Measurements from ENCODE around the gene COPRS.
"Not testable (repeated sequence)": the region's sequence is repeated elsewhere in the genome, so short reads cannot be mapped to it uniquely, and the experiment has no call there.

The COPRS gene

GRCh38 chr17:31843070-31843745 is 15.8 kb downstream of the COPRS start:
- peak; percentile 69 for DNase-seq

- peak; percentile 77 for DNase-seq
Measured at GRCh38 chr17:31842195-31843069, 16.6 kb downstream of the COPRS start.

DNA sequence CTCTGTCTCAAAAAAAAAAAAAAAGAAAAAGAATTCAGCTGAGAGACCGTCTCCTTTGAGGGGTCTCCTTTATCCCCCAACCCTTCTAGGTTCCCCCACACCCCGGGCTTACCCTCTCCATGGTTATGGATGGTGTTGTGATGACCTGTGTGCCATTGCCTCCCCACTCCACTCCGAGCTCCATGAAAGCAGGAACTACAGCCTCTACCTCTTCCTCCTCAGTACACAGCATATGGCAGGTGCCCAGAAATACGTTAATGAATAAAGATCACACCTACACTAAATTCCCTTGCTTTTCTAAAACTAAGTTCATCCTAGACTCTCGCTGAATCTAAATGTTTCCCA is 17.2 kb downstream of the COPRS start:
- DNase-seq = no peak

DNA sequence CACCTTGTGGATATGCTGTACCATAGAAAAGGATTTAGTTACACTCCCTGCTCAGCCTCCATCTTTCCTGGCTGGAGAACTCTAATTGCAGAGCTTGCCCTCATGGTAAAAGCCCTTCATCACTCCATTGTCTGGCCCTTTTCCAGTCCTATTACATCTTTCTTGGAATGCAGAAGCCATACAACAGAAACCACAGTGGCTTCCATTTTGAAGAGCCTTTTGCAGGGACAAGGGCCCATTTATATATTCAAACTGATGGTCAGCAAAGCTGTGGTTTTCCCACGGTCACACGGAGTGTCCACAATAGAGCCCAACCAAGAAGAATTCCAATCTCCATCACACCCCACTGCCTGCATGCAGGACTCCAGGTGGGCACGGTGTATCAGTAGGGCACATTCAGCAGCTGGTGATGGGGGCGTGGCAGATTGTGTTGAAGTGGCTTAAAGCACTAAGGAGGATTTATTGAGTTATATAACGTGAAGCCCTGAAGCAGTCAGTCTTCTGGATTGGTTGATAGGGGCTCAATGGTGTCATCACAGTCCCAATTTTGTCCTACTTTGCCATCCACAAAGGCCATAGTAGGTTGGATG is 20.3 kb downstream of the COPRS start:
- peak; percentile 84 for DNase-seq

DNA sequence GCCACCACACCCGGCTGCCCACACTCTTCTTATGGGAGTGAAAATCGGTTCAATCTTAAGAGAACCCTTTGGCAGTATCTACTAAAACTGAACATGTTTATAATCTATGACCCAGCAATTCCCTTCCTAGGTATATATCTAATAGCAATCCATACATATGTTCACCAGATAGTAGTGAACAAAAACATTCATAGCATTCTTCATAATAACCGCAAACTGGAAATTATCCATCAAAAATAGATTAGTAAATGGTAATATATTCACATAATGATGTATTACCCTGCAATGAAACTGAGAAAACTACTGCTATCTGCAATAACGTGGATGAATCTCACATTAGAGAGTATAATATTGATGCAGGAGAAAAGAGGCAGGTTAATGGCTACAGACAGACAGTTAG is 23.1 kb downstream of the COPRS start:
- DNase-seq = peak; percentile 88

DNA sequence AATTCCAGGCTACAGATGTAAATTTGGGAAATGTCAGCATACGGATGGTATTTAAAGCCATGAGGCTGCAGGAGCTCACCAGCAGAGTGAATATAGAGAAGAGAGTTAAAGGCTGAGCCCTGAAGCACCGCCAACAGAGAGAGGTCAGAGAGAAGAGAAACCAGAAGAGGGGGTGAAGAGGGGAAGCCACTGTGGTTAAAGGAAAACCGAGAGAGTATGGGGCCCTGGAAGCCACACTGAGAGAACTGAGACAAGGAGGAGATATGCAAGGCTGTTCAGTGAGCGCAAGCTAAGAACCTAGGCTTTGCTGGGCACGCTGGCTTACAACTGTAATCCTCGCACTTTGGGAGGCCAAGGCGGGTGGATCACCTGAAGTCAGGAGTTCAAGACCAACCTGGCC is 24.6 kb downstream of the COPRS start:
- peak; percentile 40 for DNase-seq

DNA sequence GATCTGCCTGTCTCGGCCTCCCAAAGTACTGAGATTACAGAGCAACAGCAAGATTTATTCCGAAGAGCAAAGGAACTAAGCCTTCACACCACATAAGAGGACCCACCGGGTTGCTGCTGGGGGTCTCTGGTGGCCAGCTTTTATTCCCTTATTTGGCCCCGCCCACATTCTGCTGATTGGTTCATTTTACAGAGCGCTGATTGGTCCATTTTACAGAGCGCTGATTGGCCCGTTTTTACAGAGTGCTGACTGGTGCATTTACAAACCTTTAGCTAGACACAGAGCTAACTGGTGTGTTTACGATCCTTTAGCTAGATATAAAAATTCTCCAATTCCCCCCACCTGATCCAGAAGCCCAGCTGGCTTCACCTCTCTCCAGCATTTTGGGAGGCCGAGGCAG is 26.3 kb downstream of the COPRS start:
- DNase-seq = no peak

DNA sequence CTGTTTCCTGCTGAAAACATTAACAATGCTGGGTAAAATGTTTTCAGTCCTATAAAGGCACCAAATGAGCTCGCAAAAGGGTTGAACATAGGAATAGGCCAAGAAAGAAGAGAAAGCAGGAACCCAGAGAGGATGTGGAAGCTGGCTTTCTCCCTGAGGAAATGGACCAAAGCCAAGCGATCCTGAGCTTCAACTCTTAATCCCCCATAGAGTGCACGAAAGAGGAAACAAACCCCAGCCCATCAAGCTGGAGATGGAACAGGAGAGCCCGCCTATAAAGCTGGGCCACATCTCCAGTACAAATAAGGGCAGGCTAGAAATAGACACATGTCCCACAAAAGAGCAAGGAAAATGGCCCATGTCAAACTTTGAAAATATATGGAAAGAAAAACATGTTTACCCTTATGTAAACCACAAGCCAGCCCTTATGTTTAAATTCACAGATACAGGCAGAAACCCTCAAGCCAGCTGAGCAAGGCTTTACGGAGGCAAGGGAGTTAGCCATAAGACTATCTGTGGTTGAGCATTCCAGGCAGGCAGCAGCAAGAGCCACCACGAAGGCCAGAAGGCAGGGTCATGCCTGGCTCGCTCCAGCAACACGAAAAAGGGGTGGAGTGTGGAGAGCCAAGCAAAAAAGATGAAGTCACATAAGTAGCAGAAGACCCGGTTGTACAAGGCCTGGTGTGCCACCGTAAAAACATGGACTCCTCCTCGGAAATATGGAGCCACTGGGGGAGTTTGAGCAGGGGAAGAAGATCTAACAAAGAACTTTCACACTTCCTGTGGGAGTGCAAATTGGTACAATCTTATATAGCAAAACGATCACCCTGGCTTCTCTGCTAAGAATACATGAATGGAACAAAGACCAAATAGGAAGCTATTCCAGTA is 27.8 kb downstream of the COPRS start:
- peak; percentile 58 for DNase-seq

GRCh38 chr17:31829649-31830048 is 29.4 kb downstream of the COPRS start:
- DNase-seq = no peak

DNA sequence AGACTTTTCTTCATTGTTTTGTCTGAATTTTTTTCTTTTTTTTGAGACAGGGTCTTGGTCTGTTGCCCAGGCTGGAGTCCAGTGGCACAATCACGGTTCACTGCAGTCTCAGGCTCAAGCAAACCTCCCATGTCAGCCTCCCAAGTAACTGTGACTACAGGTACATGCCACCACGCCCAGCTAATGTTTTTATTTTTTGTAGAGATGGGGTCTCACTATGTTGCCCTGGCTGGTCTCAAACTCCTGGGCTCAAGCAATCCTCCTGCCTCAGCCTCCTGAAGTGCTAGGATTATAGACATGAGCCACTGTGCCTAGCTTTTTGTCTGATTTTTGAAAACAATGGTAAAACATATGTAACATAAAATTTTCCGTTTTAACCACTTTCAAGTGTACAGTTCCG is 30.1 kb downstream of the COPRS start:
- DNase-seq = not testable (repeated sequence)

GRCh38 chr17:31825961-31826691 is 32.9 kb downstream of the COPRS start:
- peak; percentile 25 for DNase-seq

DNA sequence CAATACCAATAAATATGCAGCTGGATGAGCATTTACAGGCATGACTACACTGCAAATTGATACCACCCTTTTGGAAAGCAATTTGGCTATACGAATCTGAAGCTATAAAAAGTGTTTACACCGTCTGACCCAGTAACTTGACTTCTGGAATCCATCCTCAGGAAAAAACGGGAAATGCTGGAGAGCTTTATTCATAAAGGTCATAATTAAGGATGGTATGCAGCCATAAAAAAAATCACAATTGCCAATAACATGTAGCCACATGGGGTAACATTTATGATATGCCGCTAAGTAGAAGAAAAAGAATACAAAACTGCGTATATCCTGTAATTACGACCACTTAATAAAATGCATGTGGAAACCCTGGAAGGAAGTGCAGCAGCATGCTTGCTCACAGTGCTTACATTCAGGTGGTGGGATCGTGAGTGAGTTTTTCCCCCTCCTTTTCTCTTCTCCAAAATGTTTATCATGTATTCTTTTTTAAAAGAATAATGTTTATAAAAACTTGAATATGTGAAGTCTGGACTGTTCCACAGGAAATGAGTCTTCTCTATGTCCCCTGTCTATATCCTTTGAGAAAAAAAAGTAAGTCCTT is 34.2 kb downstream of the COPRS start:
- peak; percentile 66 for DNase-seq

DNA sequence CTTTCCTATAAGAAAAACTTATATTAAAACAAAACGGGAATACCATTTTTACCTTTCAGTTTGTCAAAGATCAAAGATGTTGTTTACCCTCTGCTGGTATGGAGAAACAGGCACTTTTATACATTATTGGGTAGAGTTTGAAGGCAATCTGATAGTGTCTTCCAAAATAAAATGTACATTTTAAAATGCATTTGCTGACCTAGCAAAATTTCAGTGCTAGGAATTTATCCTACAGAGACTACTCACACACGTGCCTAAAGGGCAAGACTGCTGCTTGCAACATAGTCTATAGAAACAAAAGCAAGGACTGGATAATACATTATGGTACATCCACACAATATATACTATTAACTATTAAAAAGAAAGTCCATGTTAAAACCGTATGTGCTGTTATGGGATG is 36.0 kb downstream of the COPRS start:
- DNase-seq = no peak

DNA sequence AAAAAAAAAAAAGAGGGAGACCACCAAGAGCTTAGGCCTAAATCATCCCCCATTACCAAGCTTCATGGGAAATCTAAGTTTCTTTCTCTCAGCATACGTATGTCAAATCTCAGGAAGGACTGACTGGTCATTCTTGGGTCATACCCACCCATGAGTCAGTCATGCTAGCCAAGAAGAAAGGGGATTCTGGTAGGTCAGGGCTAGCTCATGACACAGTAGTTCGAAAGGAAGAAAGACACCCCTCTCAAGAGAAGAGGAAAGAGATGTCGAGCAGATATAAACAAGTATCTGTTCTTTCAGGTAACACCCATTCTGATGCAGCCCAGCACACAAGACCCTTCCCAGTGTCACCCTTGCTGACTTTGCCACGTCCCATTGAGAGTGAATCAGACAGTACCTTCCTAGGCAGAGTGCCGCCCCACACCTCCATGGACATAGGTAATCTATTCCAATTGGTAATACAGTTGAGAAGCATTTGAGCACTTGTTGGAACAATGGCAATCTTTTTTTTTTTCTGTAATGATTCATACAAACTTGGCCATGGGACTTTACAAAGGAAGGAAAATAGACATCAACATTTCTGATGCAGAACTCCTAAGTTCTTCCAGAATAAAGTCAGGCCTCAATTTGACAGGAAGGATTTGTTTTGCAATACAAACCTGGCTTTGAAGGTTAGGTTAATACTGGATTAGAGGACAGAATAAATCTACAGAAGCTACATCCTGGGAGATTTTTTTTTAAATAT is 38.2 kb downstream of the COPRS start:
- DNase-seq = no peak

DNA sequence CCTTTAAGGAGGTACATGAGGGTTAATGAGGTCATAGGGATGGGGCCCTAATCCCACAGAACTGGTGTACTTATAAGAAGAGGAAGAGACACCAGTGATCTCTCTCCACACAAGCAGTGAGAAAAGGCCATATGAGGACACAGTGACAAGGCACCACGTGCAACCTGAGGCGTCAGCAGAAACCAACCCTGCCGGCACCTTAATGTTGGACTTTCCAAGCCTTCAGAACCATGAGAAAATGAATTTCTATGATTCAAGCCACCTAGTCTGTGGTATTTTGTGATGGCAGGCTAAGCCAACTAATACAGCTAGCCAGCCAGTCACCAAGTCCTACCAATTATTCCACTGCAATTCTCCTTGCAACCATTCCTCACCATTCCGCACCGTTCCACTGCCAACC is 39.5 kb downstream of the COPRS start:
- no peak for DNase-seq

- DNase-seq = not testable (repeated sequence)
Measured at GRCh38 chr17:31818863-31819262, 40.2 kb downstream of the COPRS start.

DNA sequence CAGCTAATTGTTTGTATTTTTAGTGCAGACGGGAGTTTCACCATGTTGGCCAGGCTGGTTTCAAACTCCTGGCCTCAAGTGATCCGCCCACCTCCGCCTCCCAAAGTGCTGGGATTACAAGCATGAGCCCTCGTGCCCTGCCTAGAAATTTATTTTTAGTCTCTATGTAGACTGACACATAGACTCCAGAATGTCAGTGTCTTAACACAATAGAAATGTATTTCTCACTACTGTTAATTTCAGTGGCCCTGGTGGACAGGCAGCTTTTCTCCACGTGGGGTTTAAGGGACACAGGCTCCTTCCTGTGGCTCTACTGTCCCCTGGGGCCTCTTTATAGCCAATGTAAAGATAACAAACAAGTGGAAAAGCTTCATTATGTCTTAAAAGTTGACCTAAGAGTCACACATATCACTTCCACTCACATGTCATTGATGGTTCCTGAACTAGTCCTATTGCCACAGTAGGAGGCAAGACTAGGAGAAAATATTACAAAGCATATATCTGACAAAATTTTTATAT is 43.8 kb downstream of the COPRS start:
- DNase-seq = no peak

DNA sequence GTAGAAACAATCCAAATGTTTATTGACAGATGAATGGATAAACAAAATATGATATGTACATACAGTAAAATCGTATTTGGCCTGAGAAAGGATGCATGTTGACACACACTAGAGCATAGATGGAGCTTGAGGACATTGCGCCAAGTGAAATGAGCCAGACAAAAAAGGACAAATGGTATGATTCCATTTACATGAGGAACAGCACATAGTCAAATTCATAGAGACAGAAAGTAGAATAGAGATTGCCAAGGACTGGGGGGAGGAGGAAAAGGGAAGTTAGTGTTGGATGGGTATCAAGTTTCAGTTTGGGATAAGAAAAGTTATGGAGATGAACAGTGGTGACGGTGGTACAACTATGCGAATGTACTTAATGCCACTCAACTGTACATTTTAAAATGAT is 47.9 kb downstream of the COPRS start:
- peak; percentile 37 for DNase-seq

GRCh38 chr17:31809876-31810275 is 49.2 kb downstream of the COPRS start:
- not testable (repeated sequence) for DNase-seq

- DNase-seq = no peak
Measured at GRCh38 chr17:31808521-31809050, 50.5 kb downstream of the COPRS start.

DNA sequence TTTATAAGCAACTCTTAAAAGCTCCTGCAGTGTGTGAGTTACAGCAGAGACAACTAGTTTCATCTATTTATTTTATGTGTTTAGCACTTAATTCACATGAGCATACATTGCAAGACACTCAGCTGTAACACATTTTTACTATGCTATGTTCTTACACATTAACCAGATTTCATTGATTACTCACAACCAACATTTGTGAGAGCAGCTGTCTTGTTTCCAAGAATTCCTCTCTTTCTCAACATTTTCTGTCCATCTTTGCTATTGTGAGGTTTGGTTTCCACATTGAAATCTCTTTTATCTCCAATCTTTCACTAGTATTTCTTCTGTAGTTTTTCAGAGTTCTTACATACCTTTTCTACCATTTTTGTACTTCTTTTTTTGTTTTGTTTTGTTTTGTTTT is 51.2 kb downstream of the COPRS start:
- DNase-seq = peak; percentile 60

Measured in fibroblast of upper back skin (primary cell).